ENCODE measurements around the gene TSPAN33. TPM values are rescaled to one million over a fixed set of nuclear protein-coding genes. Genes with fewer than 3 reads are reported as not detected.

Gene TSPAN33
- total and polyA plus RNA-seq, 2 donors from 2014 or later: 54.9 to 316 TPM

- TF ChIP-seq CTCF (IDR thresholded peaks at IDR 0.05; ENCODE audit: borderline replicate concordance, extremely low read depth, insufficient read depth): no peak
- H3K9ac ChIP-seq (ENCODE audit: low read length in 3 of 3): no peak overlapping the region
- intact Hi-C loops (cut with DNase I): no loop called here
- peaks cover 0 to 15% (median 12%) of the 10 kb centered on the region in 3 donors for H3K4me1 ChIP-seq (ENCODE audit: control insufficient read depth in 2 of 3, insufficient read depth in 2 of 3, low read depth in 1 of 3, low read length in 3 of 3)
- no peaks in the 10 kb centered on the region for H3K27me3 ChIP-seq (ENCODE audit: control insufficient read depth, insufficient read depth, low read length)
- H3K9me3 ChIP-seq (ENCODE audit: control insufficient read depth in 2 of 3, insufficient read depth in 1 of 3, low read length in 3 of 3): no peaks in the 10 kb centered on the region
- H3K27ac ChIP-seq (ENCODE audit: low read depth in 2 of 2, low read length in 2 of 2): no peak overlapping the region
- H3K36me3 ChIP-seq (ENCODE audit: control insufficient read depth in 2 of 3, insufficient read depth in 3 of 3, low read length in 3 of 3): no peaks in the 10 kb centered on the region
- DNase-seq (no peak), FAIRE-seq (no peak)
- H3K4me3 ChIP-seq (ENCODE audit: low read length in 3 of 3): no peak overlapping the region
These were observed 5.9 kb downstream of the TSPAN33 start for GRCh38 chr7:129150199-129150996.

DNA sequence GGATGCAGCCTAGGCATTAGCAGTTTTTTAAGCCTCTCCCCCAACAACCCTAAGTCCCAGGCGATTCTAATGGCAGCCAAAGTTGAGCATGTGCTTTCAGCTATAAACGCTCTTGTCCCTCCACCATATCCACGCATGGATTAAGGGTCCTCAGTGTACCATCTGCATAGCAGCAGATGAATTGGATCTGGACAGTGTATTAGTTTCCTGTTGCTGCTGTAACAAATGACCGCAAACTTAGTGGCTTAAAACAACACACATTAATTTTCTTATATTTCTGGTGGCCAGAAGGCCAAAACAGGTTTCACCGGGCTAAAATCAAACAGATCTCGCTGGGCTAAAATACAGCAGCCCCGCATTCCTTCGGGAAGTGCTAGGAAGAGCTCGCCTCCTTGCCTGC is 13.1 kb downstream of the TSPAN33 start:
- peaks cover 0 to 13% (median 10%) of the 10 kb centered on the region in 3 donors for H3K4me1 ChIP-seq (ENCODE audit: control insufficient read depth in 2 of 3, insufficient read depth in 2 of 3, low read depth in 1 of 3, low read length in 3 of 3)
- intact Hi-C loops (cut with DNase I): no loop called here
- FAIRE-seq: no peak
- DNase-seq: no peak
- H3K27me3 ChIP-seq (ENCODE audit: control insufficient read depth, insufficient read depth, low read length): no peaks in the 10 kb centered on the region
- H3K9ac ChIP-seq (ENCODE audit: low read length in 3 of 3): no peak overlapping the region
- no peak for TF ChIP-seq CTCF (IDR thresholded peaks at IDR 0.05; ENCODE audit: borderline replicate concordance, extremely low read depth, insufficient read depth)
- H3K4me3 ChIP-seq (ENCODE audit: low read length in 3 of 3): no peak overlapping the region
- no peak overlapping the region for H3K27ac ChIP-seq (ENCODE audit: low read depth in 2 of 2, low read length in 2 of 2)
- no peaks in the 10 kb centered on the region for H3K9me3 ChIP-seq (ENCODE audit: control insufficient read depth in 2 of 3, insufficient read depth in 1 of 3, low read length in 3 of 3)
- no peaks in the 10 kb centered on the region for H3K36me3 ChIP-seq (ENCODE audit: control insufficient read depth in 2 of 3, insufficient read depth in 3 of 3, low read length in 3 of 3)

- Histone ChIP-seq H3K27ac (ENCODE audit: low read depth in 2 of 2, low read length in 2 of 2) (no peak overlapping the region), H3K27me3 (ENCODE audit: control insufficient read depth, insufficient read depth, low read length) (no peaks in the 10 kb centered on the region), H3K9ac (ENCODE audit: low read length in 3 of 3) (no peak overlapping the region), H3K36me3 (ENCODE audit: control insufficient read depth in 2 of 3, insufficient read depth in 3 of 3, low read length in 3 of 3) (peaks cover 0 to 6% (median 0%) of the 10 kb centered on the region in 3 donors), H3K9me3 (ENCODE audit: control insufficient read depth in 2 of 3, insufficient read depth in 1 of 3, low read length in 3 of 3) (no peaks in the 10 kb centered on the region), H3K4me1 (ENCODE audit: control insufficient read depth in 2 of 3, insufficient read depth in 2 of 3, low read depth in 1 of 3, low read length in 3 of 3) (peaks cover 0 to 15% (median 13%) of the 10 kb centered on the region in 3 donors), H3K4me3 (ENCODE audit: low read length in 3 of 3) (no peak overlapping the region)
- intact Hi-C loops (cut with DNase I): no loop called here
- FAIRE-seq (no peak), DNase-seq (no peak)
- no peak for TF ChIP-seq CTCF (IDR thresholded peaks at IDR 0.05; ENCODE audit: borderline replicate concordance, extremely low read depth, insufficient read depth)
These were observed 15.0 kb downstream of the TSPAN33 start for GRCh38 chr7:129159539-129159938.
